Measurements from ENCODE around the gene FOXA3. TPM values are rescaled to one million over a fixed set of nuclear protein-coding genes. Genes with fewer than 3 reads are reported as not detected.

The FOXA3 gene
- polyA plus RNA-seq, 2 of the 4 experiments (the other 2 are of a cell fraction): 1.6 to 5.3 TPM

DNA sequence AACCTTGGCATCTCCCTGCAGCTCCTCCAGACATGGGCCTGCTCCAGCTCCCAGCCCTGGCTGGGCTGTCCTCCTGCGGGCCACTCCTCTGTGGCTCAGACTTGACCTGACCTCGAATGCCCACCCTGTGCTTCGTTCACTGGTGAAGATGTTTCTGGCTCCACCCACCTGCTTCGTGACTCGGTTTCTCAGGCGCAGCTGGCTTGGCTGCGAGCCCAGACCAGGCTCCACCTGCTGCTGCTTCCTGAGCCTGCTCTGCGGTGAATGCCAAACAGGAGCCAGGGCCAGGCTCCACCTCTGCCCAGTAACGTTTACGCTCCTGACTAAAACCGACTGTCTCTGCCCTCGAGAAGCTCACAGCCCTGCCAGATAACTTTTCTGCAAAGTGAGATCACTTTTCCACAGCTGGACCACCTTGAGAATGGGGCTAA lies 40.1 kb upstream of the FOXA3 start:
- ChIA-PET CTCF (interaction anchor here (1.1 to 62.0 kb wide), 8 partner anchors 12 to 441 kb away, joined by 3 to 2204 read pairs (median 16); partner anchors contain the start of genes DMPK, DMWD, FOXA3 and RSPH6A), POLR2A (interaction anchor here (0.9 kb wide), 1 partner anchor 55 kb away, joined by 7 read pairs; the partner anchor contains the start of gene SIX5)
- Histone ChIP-seq H3K4me3 (no peak overlapping the region), H3K4me2 (no peak overlapping the region), H3K27ac (no peak overlapping the region), H3K9me3 (no peaks in the 10 kb centered on the region), H3K4me1 (no peaks in the 10 kb centered on the region)
- TF ChIP-seq JUN (IDR thresholded peaks at IDR 0.05): peak in 1 of 2 experiments; percentile 29; a peak in 1 of 5 replicates
- TF ChIP-seq HOXB5 (CRISPR knock-in tag; IDR thresholded peaks at IDR 0.05): no peak
- ATAC-seq (no peak), FAIRE-seq (no peak), DNase-seq (ENCODE audit: low read depth in 1 of 2, low spot score in 1 of 2) (no peak)
- WGBS (ENCODE audit: missing lambda C conversion rate): 85% methylated on average over 12 of the region's 12 CpGs

DNA sequence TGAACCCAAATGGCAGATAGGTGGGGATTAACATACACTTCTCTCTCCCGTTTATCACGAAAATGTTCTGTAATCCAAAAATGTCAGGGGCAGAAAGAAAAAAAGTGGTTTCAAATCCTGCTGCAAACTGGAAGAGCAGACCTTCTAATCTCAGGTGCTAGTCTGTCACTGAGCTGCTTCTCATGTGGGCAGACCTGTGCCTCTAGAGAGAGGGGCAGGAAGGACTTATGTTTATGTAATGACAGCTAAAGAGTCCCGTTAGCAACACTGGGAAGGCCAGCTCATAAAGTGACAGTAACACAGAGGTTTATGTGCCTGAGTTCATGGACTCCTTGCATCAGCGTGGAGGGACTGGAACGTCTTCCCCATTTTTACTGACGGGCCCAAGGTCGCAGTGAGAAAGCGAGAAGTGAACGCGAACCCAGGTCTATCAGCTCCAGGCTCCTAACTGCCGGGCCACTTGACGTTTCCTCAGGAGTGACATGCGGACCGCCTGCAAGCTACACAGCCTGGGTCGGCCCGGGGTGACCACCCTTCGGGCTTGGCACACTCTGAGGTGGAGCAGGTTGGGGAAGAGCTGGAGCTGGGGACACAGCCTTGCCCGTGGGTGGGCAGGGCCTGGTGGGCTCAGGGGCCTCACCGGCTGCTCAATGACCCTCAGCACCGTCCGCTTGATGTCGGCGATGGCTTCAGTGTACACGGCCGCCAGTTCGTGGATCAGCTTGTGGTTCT lies 39.4 kb upstream of the FOXA3 start:
- Histone ChIP-seq H3K27ac (no peak overlapping the region), H3K4me1 (no peaks in the 10 kb centered on the region), H3K4me2 (no peak overlapping the region), H3K4me3 (no peak overlapping the region), H3K9me3 (no peaks in the 10 kb centered on the region)
- WGBS (ENCODE audit: missing lambda C conversion rate): 90% methylated on average over 26 of the region's 26 CpGs
- no peak for FAIRE-seq
- DNase-seq (ENCODE audit: low read depth in 1 of 2, low spot score in 1 of 2): no peak
- POLR2A ChIA-PET: interaction anchor here (0.9 to 1.1 kb wide), 2 partner anchors 38 to 56 kb away, joined by 4 to 7 read pairs; partner anchors contain the start of genes SIX5 and SYMPK
- ATAC-seq: no peak
- TF ChIP-seq, protein P1, sequence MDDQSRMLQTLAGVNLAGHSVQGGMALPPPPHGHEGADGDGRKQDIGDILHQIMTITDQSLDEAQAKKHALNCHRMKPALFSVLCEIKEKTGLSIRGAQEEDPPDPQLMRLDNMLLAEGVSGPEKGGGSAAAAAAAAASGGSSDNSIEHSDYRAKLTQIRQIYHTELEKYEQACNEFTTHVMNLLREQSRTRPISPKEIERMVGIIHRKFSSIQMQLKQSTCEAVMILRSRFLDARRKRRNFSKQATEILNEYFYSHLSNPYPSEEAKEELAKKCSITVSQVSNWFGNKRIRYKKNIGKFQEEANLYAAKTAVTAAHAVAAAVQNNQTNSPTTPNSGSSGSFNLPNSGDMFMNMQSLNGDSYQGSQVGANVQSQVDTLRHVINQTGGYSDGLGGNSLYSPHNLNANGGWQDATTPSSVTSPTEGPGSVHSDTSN (IDR thresholded peaks at IDR 0.05): no peak
- TF ChIP-seq FOXS1 (CRISPR knock-in tag; IDR thresholded peaks at IDR 0.05): no peak
- no peak for TF ChIP-seq RARB (CRISPR knock-in tag; IDR thresholded peaks at IDR 0.05)
- TF ChIP-seq NPAS2 (CRISPR knock-in tag; IDR thresholded peaks at IDR 0.05; ENCODE audit: borderline replicate concordance): no peak
- no peak for TF ChIP-seq KDM1A (IDR thresholded peaks at IDR 0.05; ENCODE audit: low read depth)
- TF ChIP-seq TFCP2L1 (CRISPR knock-in tag; IDR thresholded peaks at IDR 0.05): no peak
- TF ChIP-seq, protein P2, sequence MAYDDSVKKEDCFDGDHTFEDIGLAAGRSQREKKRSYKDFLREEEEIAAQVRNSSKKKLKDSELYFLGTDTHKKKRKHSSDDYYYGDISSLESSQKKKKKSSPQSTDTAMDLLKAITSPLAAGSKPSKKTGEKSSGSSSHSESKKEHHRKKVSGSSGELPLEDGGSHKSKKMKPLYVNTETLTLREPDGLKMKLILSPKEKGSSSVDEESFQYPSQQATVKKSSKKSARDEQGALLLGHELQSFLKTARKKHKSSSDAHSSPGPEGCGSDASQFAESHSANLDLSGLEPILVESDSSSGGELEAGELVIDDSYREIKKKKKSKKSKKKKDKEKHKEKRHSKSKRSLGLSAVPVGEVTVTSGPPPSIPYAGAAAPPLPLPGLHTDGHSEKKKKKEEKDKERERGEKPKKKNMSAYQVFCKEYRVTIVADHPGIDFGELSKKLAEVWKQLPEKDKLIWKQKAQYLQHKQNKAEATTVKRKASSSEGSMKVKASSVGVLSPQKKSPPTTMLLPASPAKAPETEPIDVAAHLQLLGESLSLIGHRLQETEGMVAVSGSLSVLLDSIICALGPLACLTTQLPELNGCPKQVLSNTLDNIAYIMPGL (CRISPR knock-in tag; IDR thresholded peaks at IDR 0.05; ENCODE audit: borderline replicate concordance): no peak
- TF ChIP-seq JUNB (IDR thresholded peaks at IDR 0.05): no peak
- CTCF ChIA-PET: interaction anchor here (1.3 to 62.0 kb wide), 6 partner anchors 12 to 253 kb away, joined by 3 to 2204 read pairs (median 16); partner anchors contain the start of genes DMPK, DMWD, FOXA3 and RSPH6A

DNA sequence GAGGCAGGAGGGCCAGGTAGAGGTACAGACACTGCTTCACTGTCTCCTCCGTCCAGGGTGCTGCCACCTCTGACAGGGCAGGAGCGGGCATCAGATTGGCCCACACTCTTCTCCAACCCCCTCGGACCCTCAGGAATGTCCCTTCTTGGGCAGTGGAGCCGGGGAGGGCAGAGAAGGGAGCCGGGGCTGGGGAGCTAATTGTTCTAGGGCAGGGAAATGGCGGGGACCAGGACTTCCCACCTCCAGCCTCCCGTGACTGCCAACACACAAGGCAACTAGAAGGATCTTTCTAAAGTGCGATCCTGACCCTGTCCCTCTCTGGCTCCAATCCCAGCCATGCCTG lies 38.9 kb upstream of the FOXA3 start:
- Histone ChIP-seq H3K4me1 (no peaks in the 10 kb centered on the region), H3K27ac (no peak overlapping the region), H3K9me3 (no peaks in the 10 kb centered on the region), H3K4me3 (no peak overlapping the region), H3K4me2 (no peak overlapping the region)
- WGBS (ENCODE audit: missing lambda C conversion rate): 93% methylated on average over 8 of the region's 8 CpGs
- TF ChIP-seq EHF (CRISPR knock-in tag; IDR thresholded peaks at IDR 0.05): no peak
- no peak for TF ChIP-seq EP300 (IDR thresholded peaks at IDR 0.05)
- no peak for TF ChIP-seq CBX2 (IDR thresholded peaks at IDR 0.05; ENCODE audit: borderline replicate concordance, low read depth)
- TF ChIP-seq, protein P2 (CRISPR knock-in tag; IDR thresholded peaks at IDR 0.05; ENCODE audit: borderline replicate concordance): no peak
- no peak for TF ChIP-seq RAD21 (conservative IDR thresholded peaks at IDR 0.05 in 1 of 2, IDR thresholded peaks at IDR 0.05 in 1 of 2)
- TF ChIP-seq JUNB (IDR thresholded peaks at IDR 0.05): no peak
- TF ChIP-seq FOSL2 (IDR thresholded peaks at IDR 0.05): no peak
- TF ChIP-seq FOSL2 (CRISPR knock-in tag; IDR thresholded peaks at IDR 0.05): no peak
- no peak for TF ChIP-seq JUN (IDR thresholded peaks at IDR 0.05)
- TF ChIP-seq HEYL (CRISPR knock-in tag; IDR thresholded peaks at IDR 0.05): no peak
- no peak for TF ChIP-seq MAFK (IDR thresholded peaks at IDR 0.05; ENCODE audit: partially characterized antibody)
- no peak for TF ChIP-seq NPAS2 (CRISPR knock-in tag; IDR thresholded peaks at IDR 0.05; ENCODE audit: borderline replicate concordance)
- TF ChIP-seq HDAC2 (IDR thresholded peaks at IDR 0.05): no peak
- TF ChIP-seq, protein P1 (IDR thresholded peaks at IDR 0.05): no peak
- ATAC-seq (no peak), FAIRE-seq (no peak), DNase-seq (ENCODE audit: low read depth in 1 of 2, low spot score in 1 of 2) (no peak)
- ChIA-PET POLR2A (interaction anchor here (1.1 kb wide), 1 partner anchor 38 kb away, joined by 4 read pairs; the partner anchor contains the start of gene SYMPK), CTCF (interaction anchor here (1.3 to 62.0 kb wide), 5 partner anchors 11 to 60 kb away, joined by 5 to 2204 read pairs (median 23); partner anchors contain the start of genes DMPK, DMWD, FOXA3 and RSPH6A)
